ENCODE data around the gene GARS1.

DNA sequence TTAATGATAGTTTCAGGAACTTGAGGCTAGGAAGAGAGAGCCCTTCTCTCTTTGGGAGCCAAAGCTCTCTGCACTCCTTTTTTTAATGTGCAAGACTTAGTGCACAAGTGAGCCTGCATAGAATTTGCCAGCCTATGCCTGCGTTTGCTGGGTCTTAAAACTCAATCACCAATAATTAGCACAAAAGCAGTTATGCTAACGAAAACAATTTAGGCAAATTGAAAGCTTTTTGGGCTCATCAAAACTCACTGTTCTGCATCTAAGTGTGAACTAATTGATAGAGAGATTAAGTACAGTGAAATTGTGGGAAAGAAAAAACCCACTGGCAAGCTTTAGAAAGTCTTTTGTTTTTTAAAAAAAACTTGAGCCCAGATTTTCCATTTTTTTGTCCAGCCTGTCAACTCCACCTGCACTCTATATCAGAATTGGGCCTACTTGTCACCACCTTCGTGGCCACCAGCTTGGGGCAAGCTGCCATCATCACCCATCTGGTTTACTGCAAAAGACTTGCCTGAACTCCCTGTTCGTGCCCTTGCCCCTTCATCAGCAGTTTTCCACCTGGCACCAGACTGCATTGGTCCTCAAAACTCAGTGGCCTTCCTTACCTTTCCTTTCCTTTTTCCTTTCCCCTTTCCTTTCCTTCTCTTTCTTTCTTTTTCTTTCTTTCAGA, 49.7 kb downstream of the GARS1 start:
- TF ChIP-seq GATA2 (IDR thresholded peaks at IDR 0.05; ENCODE audit: low read depth, low read length) (no peak), GATA3 (IDR thresholded peaks at IDR 0.05; ENCODE audit: low read depth, low read length) (no peak)

Data from SH-SY5Y (cell line).